Activated CD8-positive, alpha-beta memory T cell treated with anti-CD3 and anti-CD28 coated beads for 48 hours (primary cell): ENCODE measurements around the gene AKAP12.
A peak's percentile ranks its signal among the peaks of the same experiment; 100 is the strongest.
"Not testable (repeated sequence)": the region's sequence is repeated elsewhere in the genome, so short reads cannot be mapped to it uniquely, and the experiment has no call there.

Source experiments
- DNase-seq, 3 experiments: peaks; one replicate each; pipeline ENCODE4 v3.0.0-alpha.2; 2020; ENCODE audit warnings: low read depth in 2 of 3, low spot score in 2 of 3

Gene AKAP12

GRCh38 chr6:151377095-151377494, 137.3 kb downstream of the AKAP12 start:
- DNase-seq = no peak

GRCh38 chr6:151379933-151380847, 140.4 kb downstream of the AKAP12 start:
- no peak for DNase-seq

- no peak for DNase-seq
These were observed 141.1 kb downstream of the AKAP12 start for GRCh38 chr6:151380848-151381205.

- DNase-seq = no peak
These were observed 142.0 kb downstream of the AKAP12 start for GRCh38 chr6:151381722-151382121.

- DNase-seq = not testable (repeated sequence)
These were observed 142.9 kb downstream of the AKAP12 start for GRCh38 chr6:151382631-151383030.

- DNase-seq = no peak
These were observed 144.4 kb downstream of the AKAP12 start for GRCh38 chr6:151384151-151384550.

GRCh38 chr6:151385177-151385576, 145.4 kb downstream of the AKAP12 start:
- DNase-seq = no peak

- DNase-seq = no peak
These were observed 147.6 kb downstream of the AKAP12 start for GRCh38 chr6:151387175-151387970.

- DNase-seq = no peak
These were observed 148.5 kb downstream of the AKAP12 start for GRCh38 chr6:151388236-151388635.

GRCh38 chr6:151388997-151389617, 149.3 kb downstream of the AKAP12 start:
- no peak for DNase-seq

GRCh38 chr6:151389618-151390275, 150.0 kb downstream of the AKAP12 start:
- DNase-seq = no peak

GRCh38 chr6:151390276-151390850, 150.6 kb downstream of the AKAP12 start:
- peak; percentile 91 to 100 (median 93) for DNase-seq

GRCh38 chr6:151390851-151391470, 151.2 kb downstream of the AKAP12 start:
- DNase-seq = peak; percentile 51 to 68 (median 54)

GRCh38 chr6:151391471-151392413, 152.0 kb downstream of the AKAP12 start, which contains the start of gene ZBTB2:
TSS of gene ZBTB2 (minus strand) at chr6:151391559. CDS start at chr6:151373637, 17,922 bp downstream.
- peak; percentile 26 to 47 (median 39) for DNase-seq

- no peak for DNase-seq
These were observed 152.7 kb downstream of the AKAP12 start for GRCh38 chr6:151392427-151392826.

GRCh38 chr6:151393410-151393809, 153.6 kb downstream of the AKAP12 start:
- DNase-seq = no peak

- DNase-seq = no peak
These were observed 159.9 kb downstream of the AKAP12 start for GRCh38 chr6:151399679-151400078.

GRCh38 chr6:151400473-151400872, 160.7 kb downstream of the AKAP12 start:
- no peak for DNase-seq

GRCh38 chr6:151402228-151402627, 162.5 kb downstream of the AKAP12 start:
- DNase-seq = no peak
